WERI-Rb-1 (cell line): ENCODE data around the gene NEK6.

ENCODE experiments used
- DNase-seq: peaks from one replicate; pipeline ENCODE4 v3.0.0-alpha.2; 2020
- H3K27ac ChIP-seq: fragments of 250-450 bp; sonication (Bioruptor Pico); 2 replicates; pipeline ENCODE4 v1.5.1; 2020; ENCODE audit warnings: mild to moderate bottlenecking, moderate library complexity
- H3K27me3 ChIP-seq: fragments of 250-450 bp; sonication (Bioruptor Pico); 2 replicates; pipeline ENCODE4 v1.5.1; 2021; ENCODE audit warnings: mild to moderate bottlenecking, low read depth, moderate library complexity; ENCODE audit not compliant: insufficient read depth, severe bottlenecking
- H3K36me3 ChIP-seq: fragments of 250-450 bp; sonication (Bioruptor Pico); 2 replicates; pipeline ENCODE4 v1.5.1; 2020; ENCODE audit warnings: mild to moderate bottlenecking, moderate library complexity
- H3K4me3 ChIP-seq: 2 replicates; pipeline ENCODE4 v1.5.1; 2011; ENCODE audit warnings: low read depth, mild to moderate bottlenecking, control low read depth, low read length
- H3K9me3 ChIP-seq: fragments of 250-450 bp; sonication (Bioruptor Pico); 2 replicates; pipeline ENCODE4 v1.5.1; 2021; ENCODE audit warnings: mild to moderate bottlenecking, moderate library complexity; ENCODE audit not compliant: severe bottlenecking
- CTCF ChIP-seq: IDR thresholded peaks from 2 replicates; pipeline ENCODE4 v1.5.1; 2011; ENCODE audit warnings: low read depth, mild to moderate bottlenecking, control low read depth, inconsistent platforms, low read length

NEK6 gene

GRCh38 chr9:124298646-124299235 lies 41.0 kb downstream of the NEK6 start:
- Histone ChIP-seq H3K27me3 (no peaks in the 10 kb centered on the region), H3K27ac (no peak overlapping the region), H3K9me3 (no peaks in the 10 kb centered on the region), H3K4me3 (no peak overlapping the region), H3K36me3 (0 out of 2 replicates have a peak, but pooled peaks cover 2% of the 10 kb centered on the region)
- no peak for DNase-seq
- no peak for TF ChIP-seq CTCF

- DNase-seq: no peak
- Histone ChIP-seq H3K27me3 (no peaks in the 10 kb centered on the region), H3K36me3 (0 out of 2 replicates have a peak, but pooled peaks cover 2% of the 10 kb centered on the region), H3K9me3 (no peaks in the 10 kb centered on the region), H3K4me3 (no peak overlapping the region), H3K27ac (no peak overlapping the region)
- no peak for TF ChIP-seq CTCF
Observed at GRCh38 chr9:124299515-124300090, 41.9 kb downstream of the NEK6 start.

- DNase-seq: no peak
- Histone ChIP-seq H3K27ac (no peak overlapping the region), H3K4me3 (no peak overlapping the region), H3K27me3 (no peaks in the 10 kb centered on the region), H3K36me3 (0 out of 2 replicates have a peak, but pooled peaks cover 2% of the 10 kb centered on the region), H3K9me3 (no peaks in the 10 kb centered on the region)
- no peak for TF ChIP-seq CTCF
Observed at GRCh38 chr9:124300312-124300711, 42.6 kb downstream of the NEK6 start.

- H3K4me3 ChIP-seq: no peak overlapping the region
Observed at GRCh38 chr9:124302921-124303320, 45.2 kb downstream of the NEK6 start.

GRCh38 chr9:124303762-124304161 lies 46.0 kb downstream of the NEK6 start:
- no peak for DNase-seq
- no peak overlapping the region for H3K4me3 ChIP-seq
- 0 out of 2 replicates have a peak, but pooled peaks cover 2% of the 10 kb centered on the region for H3K36me3 ChIP-seq
- H3K27me3 ChIP-seq: no peaks in the 10 kb centered on the region
- H3K9me3 ChIP-seq: no peaks in the 10 kb centered on the region
- TF ChIP-seq CTCF: no peak
- H3K27ac ChIP-seq: no peak overlapping the region

More at GRCh38 chr9:124302921-124303320, 45.2 kb downstream of the NEK6 start:
- Histone ChIP-seq H3K27me3 (no peaks in the 10 kb centered on the region), H3K36me3 (0 out of 2 replicates have a peak, but pooled peaks cover 2% of the 10 kb centered on the region), H3K9me3 (no peaks in the 10 kb centered on the region), H3K27ac (no peak overlapping the region)
- no peak for DNase-seq
- TF ChIP-seq CTCF: no peak
